Neural crest cell (in vitro differentiated cells): ENCODE data around the gene SP110. TPM values are rescaled to one million over a fixed set of nuclear protein-coding genes. Genes with fewer than 3 reads are reported as not detected.

Source experiments
- DNase-seq: peaks from one replicate; pipeline ENCODE4 v3.0.0; 2021; ENCODE audit warnings: low read depth, mixed read lengths, low spot score
- H3K27ac Mint-ChIP-seq: one replicate; pipeline ENCODE4 v1.8.0; 2021; ENCODE audit warnings: mild to moderate bottlenecking, mixed read lengths; ENCODE audit not compliant: unreplicated experiment
- H3K27me3 Mint-ChIP-seq: 2 replicates; pipeline ENCODE4 v1.8.0; 2021; ENCODE audit warnings: low read depth, mild to moderate bottlenecking, mixed read lengths
- H3K36me3 Mint-ChIP-seq: 2 replicates; pipeline ENCODE4 v1.8.0; 2021; ENCODE audit warnings: low read depth, mild to moderate bottlenecking, mixed read lengths
- H3K4me1 Mint-ChIP-seq: 2 replicates; pipeline ENCODE4 v1.8.0; 2021; ENCODE audit warnings: mixed read lengths
- H3K4me3 Mint-ChIP-seq: one replicate; pipeline ENCODE4 v1.8.0; 2021; ENCODE audit warnings: mild to moderate bottlenecking, mixed read lengths
- H3K9me3 Mint-ChIP-seq: 2 replicates; pipeline ENCODE4 v1.8.0; 2021; ENCODE audit warnings: mixed read lengths
- CTCF ChIP-seq: fragments of 200-600 bp; sonication (generic); conservative IDR thresholded peaks from 2 replicates; pipeline ENCODE4 v1.5.0; 2021; ENCODE audit warnings: antibody characterized with exemption, mild to moderate bottlenecking
- total RNA-seq: library from RNA; stranded (reverse); gene quantifications from 2 replicates; pipeline ENCODE4 v1.2.1, GENCODE V29; 2021

Gene SP110
- total RNA-seq, 1 donor from 2014 or later = 5.3 TPM

DNA sequence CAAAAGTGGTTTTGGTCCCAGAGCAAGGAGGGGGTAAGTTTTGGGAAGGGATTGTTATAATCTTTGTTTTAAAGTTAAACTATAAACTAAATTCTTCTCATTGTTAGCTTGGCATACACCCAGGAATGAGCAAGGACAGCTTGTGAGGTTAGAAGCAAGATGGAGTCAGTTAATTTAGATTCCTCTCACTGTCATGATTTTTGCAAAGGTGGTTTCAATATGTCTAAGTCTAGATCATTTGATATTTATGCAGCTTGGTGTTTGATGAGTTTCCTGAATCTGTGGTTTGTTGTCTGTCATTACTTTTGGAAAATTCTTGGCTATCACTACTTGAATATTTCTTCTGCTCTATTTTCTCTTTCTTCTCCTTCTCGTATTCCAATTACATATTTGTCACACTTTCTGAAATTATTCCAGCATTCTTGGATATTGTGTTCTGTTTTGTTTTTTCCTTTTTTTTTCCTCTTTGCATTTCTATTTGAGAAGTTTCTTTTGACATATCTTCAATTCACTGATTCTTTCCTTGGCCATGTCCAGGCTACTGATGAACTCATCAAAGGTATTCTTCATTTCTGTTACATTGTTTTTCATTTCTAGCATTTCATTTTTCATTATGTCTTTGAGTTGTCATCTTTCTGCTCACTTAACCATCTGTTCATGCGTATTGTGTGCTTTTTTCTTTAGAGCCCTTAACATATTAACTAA is 10.9 kb upstream of the SP110 start:
- H3K4me1 Mint-ChIP-seq = no peaks in the 10 kb centered on the region
- H3K27ac Mint-ChIP-seq = no peak overlapping the region

GRCh38 chr2:230230087-230230486 is 10.3 kb upstream of the SP110 start:
- no peak for TF ChIP-seq CTCF
- Mint-ChIP-seq H3K4me3 (no peak overlapping the region), H3K9me3 (peaks cover 9% of the 10 kb centered on the region), H3K27ac (no peak overlapping the region), H3K4me1 (no peaks in the 10 kb centered on the region), H3K27me3 (no peaks in the 10 kb centered on the region), H3K36me3 (peaks cover 3% of the 10 kb centered on the region)
- DNase-seq = no peak

More for the DNA sequence above, 10.9 kb upstream of the SP110 start:
- Mint-ChIP-seq H3K9me3 (peaks cover 9% of the 10 kb centered on the region), H3K27me3 (no peaks in the 10 kb centered on the region), H3K36me3 (peaks cover 3% of the 10 kb centered on the region), H3K4me3 (no peak overlapping the region)
- TF ChIP-seq CTCF = no peak
- no peak for DNase-seq

DNA sequence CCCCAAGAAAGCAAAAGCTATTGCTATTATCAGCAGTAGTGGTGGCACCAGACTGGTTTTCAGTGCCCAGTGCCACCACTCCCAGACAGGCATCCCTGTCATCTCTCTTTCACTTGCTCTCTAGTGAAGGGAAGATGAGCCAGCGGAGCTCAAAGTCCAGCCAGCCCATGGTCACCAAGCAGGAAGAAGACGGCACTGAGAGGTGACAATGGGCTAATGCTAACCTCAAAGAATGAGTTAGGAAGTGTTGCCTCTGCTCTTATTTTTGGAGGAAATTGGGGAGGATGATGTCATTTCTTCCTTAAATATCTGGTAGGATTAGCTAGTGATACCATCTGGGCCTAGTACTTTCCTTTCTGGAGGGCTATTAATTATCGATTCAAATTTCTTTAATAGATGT is 7.4 kb upstream of the SP110 start:
- TF ChIP-seq CTCF = no peak
- H3K4me1 Mint-ChIP-seq = no peaks in the 10 kb centered on the region
- H3K27ac Mint-ChIP-seq = no peak overlapping the region
- DNase-seq = no peak
- H3K4me3 Mint-ChIP-seq = no peak overlapping the region
- no peaks in the 10 kb centered on the region for H3K27me3 Mint-ChIP-seq
- peaks cover 3% of the 10 kb centered on the region for H3K36me3 Mint-ChIP-seq
- H3K9me3 Mint-ChIP-seq = peaks cover 9% of the 10 kb centered on the region

- H3K4me1 Mint-ChIP-seq = no peaks in the 10 kb centered on the region
These were observed 6.3 kb upstream of the SP110 start for GRCh38 chr2:230226051-230226551.

GRCh38 chr2:230225486-230225885 is 5.7 kb upstream of the SP110 start, which contains the start of gene SP140:
TSS of gene SP140 (plus strand) at chr2:230225736. CDS start at chr2:230225845, 109 bp downstream.
- Mint-ChIP-seq H3K36me3 (no peaks in the 10 kb centered on the region), H3K4me1 (no peaks in the 10 kb centered on the region), H3K27me3 (no peaks in the 10 kb centered on the region), H3K4me3 (no peak within 1 kb of the TSS), H3K27ac (peak within 1 kb of the TSS; percentile 57), H3K9me3 (peaks cover 3% of the 10 kb centered on the region)
- no peak for TF ChIP-seq CTCF
- DNase-seq = no peak

More at GRCh38 chr2:230226051-230226551, 6.3 kb upstream of the SP110 start:
- no peak for DNase-seq
- Mint-ChIP-seq H3K4me3 (no peak overlapping the region), H3K9me3 (peaks cover 8% of the 10 kb centered on the region), H3K36me3 (peaks cover 3% of the 10 kb centered on the region), H3K27me3 (no peaks in the 10 kb centered on the region), H3K27ac (no peak overlapping the region)
- no peak for TF ChIP-seq CTCF
